Fibroblast of lung (primary cell): ENCODE data around the gene PMM1.

Source experiments
- EZH2 ChIP-seq: IDR thresholded peaks from 2 replicates; pipeline ENCODE4 v1.5.1; 2012; ENCODE audit warnings: low read length, control low read depth, mild to moderate bottlenecking; ENCODE audit errors: missing control alignments
- TF ChIP-seq, protein P1 (sequence below), 2 donors: IDR thresholded peaks in 1 of 2; conservative IDR thresholded peaks in 1 of 2; 1 replicate in 1 of 2; 2 replicates in 1 of 2; pipeline ENCODE4 v1.5.1; 2011 to 2012; ENCODE audit warnings: low read length in 2 of 2, control low read depth in 1 of 2, inconsistent platforms in 1 of 2, low read depth in 1 of 2, mild to moderate bottlenecking in 1 of 2

DNA sequence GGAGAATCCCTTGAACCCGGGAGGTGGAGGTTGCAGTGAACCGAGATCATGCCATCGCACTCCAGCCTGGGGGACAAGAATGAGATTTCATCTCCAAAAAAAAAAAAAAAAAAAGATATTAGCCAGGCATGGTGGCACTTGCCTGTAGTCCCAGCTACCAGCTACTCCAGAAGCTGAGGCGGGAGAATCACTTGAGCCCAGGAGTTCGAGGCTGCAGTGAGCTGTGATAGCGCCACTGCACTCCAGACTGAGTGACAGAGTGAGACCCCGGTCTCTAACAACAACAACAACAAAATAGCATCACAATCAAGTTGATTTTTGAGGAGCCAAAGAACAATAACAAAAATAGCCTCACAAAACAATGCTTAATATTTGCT, 2.3 kb downstream of the PMM1 start:
- TF ChIP-seq, protein P1, sequence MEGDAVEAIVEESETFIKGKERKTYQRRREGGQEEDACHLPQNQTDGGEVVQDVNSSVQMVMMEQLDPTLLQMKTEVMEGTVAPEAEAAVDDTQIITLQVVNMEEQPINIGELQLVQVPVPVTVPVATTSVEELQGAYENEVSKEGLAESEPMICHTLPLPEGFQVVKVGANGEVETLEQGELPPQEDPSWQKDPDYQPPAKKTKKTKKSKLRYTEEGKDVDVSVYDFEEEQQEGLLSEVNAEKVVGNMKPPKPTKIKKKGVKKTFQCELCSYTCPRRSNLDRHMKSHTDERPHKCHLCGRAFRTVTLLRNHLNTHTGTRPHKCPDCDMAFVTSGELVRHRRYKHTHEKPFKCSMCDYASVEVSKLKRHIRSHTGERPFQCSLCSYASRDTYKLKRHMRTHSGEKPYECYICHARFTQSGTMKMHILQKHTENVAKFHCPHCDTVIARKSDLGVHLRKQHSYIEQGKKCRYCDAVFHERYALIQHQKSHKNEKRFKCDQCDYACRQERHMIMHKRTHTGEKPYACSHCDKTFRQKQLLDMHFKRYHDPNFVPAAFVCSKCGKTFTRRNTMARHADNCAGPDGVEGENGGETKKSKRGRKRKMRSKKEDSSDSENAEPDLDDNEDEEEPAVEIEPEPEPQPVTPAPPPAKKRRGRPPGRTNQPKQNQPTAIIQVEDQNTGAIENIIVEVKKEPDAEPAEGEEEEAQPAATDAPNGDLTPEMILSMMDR (conservative IDR thresholded peaks at IDR 0.05 in 1 of 2, IDR thresholded peaks at IDR 0.05 in 1 of 2; ENCODE audit: low read depth in 1 of 2, low read length in 2 of 2): no peak
- no peak for TF ChIP-seq EZH2
